K562 (cell line): Measurements from ENCODE around the gene NPAS1. TPM values are rescaled to one million over a fixed set of nuclear protein-coding genes. Genes with fewer than 3 reads are reported as not detected.

ENCODE experiments used
- ATF1 ChIP-seq, 2 experiments: fragments of 450-650 bp in 1 of 2; IDR thresholded peaks; 2 replicates each; pipeline ENCODE4 v1.6.1; 2016; ENCODE audit warnings: missing compliant biosample characterization in 1 of 2, missing genetic modification characterization in 1 of 2
- CBX1 ChIP-seq: sonication (generic); IDR thresholded peaks from 2 replicates; pipeline ENCODE4 v1.6.1; 2016; ENCODE audit warnings: antibody characterized with exemption, low read depth, mild to moderate bottlenecking
- E2F6 ChIP-seq, 2 experiments: IDR thresholded peaks; 2 replicates each; pipeline ENCODE4 v1.6.1; 2011; ENCODE audit warnings: borderline replicate concordance in 1 of 2, control low read depth in 1 of 2, low read depth in 1 of 2, low read length in 1 of 2, mild to moderate bottlenecking in 1 of 2, mixed read lengths in 1 of 2, moderate library complexity in 1 of 2; ENCODE audit not compliant: insufficient read depth in 1 of 2, insufficient read length in 1 of 2, poor library complexity in 1 of 2, severe bottlenecking in 1 of 2; ENCODE audit errors: extremely low read depth in 1 of 2
- FOXO4 ChIP-seq: fragments of 450-650 bp; formaldehyde crosslinking; IDR thresholded peaks from 2 replicates; pipeline ENCODE4 v1.4.0; 2020; ENCODE audit warnings: mild to moderate bottlenecking, moderate library complexity
- MAFG ChIP-seq: fragments of 450-650 bp; conservative IDR thresholded peaks from 2 replicates; pipeline ENCODE4 v1.6.1; 2016; ENCODE audit warnings: missing genetic modification characterization, missing compliant biosample characterization
- POLR2H ChIP-seq: IDR thresholded peaks from 2 replicates; pipeline ENCODE4 v1.6.1; 2016; ENCODE audit warnings: missing genetic modification characterization, low read depth, mild to moderate bottlenecking, control low read depth, missing compliant biosample characterization, moderate library complexity
- RBFOX2 ChIP-seq: fragments of 200-400 bp; formaldehyde crosslinking; IDR thresholded peaks from 2 replicates; pipeline ENCODE4 v1.6.1; 2017; ENCODE audit warnings: low read depth, mild to moderate bottlenecking, low read length, moderate library complexity
- RHOXF2B ChIP-seq: fragments of 250-450 bp; sonication (Bioruptor Pico); conservative IDR thresholded peaks from 2 replicates; pipeline ENCODE4 v1.5.1; 2021
- TBL1XR1 ChIP-seq, 2 experiments: IDR thresholded peaks; 2 replicates each; pipeline ENCODE4 v1.6.1; 2012; ENCODE audit warnings: improper control_type of control experiment in 2 of 2, low read length in 2 of 2, mild to moderate bottlenecking in 1 of 2
- ZNF217 ChIP-seq: sonication (generic); formaldehyde crosslinking; IDR thresholded peaks from 2 replicates; pipeline ENCODE4 v1.8.0; 2022; ENCODE audit warnings: mild to moderate bottlenecking, missing genetic modification reagents
- ZNF512 ChIP-seq: IDR thresholded peaks from 2 replicates; pipeline ENCODE4 v1.6.1; 2016; ENCODE audit warnings: missing genetic modification characterization, missing compliant biosample characterization
- ZNF518B ChIP-seq: fragments of 250-450 bp; sonication (Bioruptor Pico); IDR thresholded peaks from 2 replicates; pipeline ENCODE4 v1.5.0; 2021; ENCODE audit warnings: mild to moderate bottlenecking, moderate library complexity
- polyA plus RNA-seq, 8 experiments: library from polyadenylated mRNA; depleted of rRNA in 4 of 8; stranded (reverse) in 5 of 8; unstranded in 3 of 8; fragments of >200 nt; fragmentation: Nextera tagmentation in 2 of 8; fragmentation: Illumina TruSeq in 1 of 8; extraction: Ambion mirVana in 2 of 8; extraction: Trizol in 1 of 8; gene quantifications; 2 replicates each; pipeline versions ENCODE4 v1.2.1 to v1.2.3, GENCODE V29; 2011 to 2014; ENCODE audit warnings: inconsistent platforms in 1 of 8, missing spikeins in 1 of 8
- total RNA-seq, 7 experiments: library from RNA; depleted of rRNA in 6 of 7; stranded (reverse); fragments of >200 nt in 6 of 7; fragmentation: Illumina TruSeq in 2 of 7; extraction: Trizol in 2 of 7; gene quantifications; 2 replicates each; pipeline versions ENCODE4 v1.2.1 to v1.2.3, GENCODE V29; 2011 to 2021; ENCODE audit warnings: low replicate concordance in 1 of 7
- TF ChIP-seq, protein P1 (sequence below): IDR thresholded peaks from 3 replicates; pipeline ENCODE4 v1.6.1; 2011; ENCODE audit warnings: borderline replicate concordance, mild to moderate bottlenecking; ENCODE audit not compliant: insufficient read length, insufficient read depth

Gene NPAS1
- total and polyA plus RNA-seq, 9 of the 15 experiments (the other 6 are each of a cell fraction or from before 2014, with no cell fraction given), result 0.58 to 5.3 (median 2.0) TPM; not detected in 2

- TF ChIP-seq E2F6 (IDR thresholded peaks at IDR 0.05; ENCODE audit: borderline replicate concordance in 1 of 2, extremely low read depth in 1 of 2, insufficient read depth in 1 of 2, insufficient read length in 1 of 2, low read depth in 1 of 2, low read length in 1 of 2, poor library complexity in 1 of 2, severe bottlenecking in 1 of 2) (peak; percentile 32 to 47), ATF1 (CRISPR knock-in tag; IDR thresholded peaks at IDR 0.05) (no peak), ATF1 (tag; IDR thresholded peaks at IDR 0.05) (peak; percentile 64; the same call in 1 of the 2 replicates), RBFOX2 (peak; percentile 79), ZNF217 (no peak), ZNF518B (CRISPR knock-in tag) (no peak), RHOXF2B (CRISPR knock-in tag) (no peak), MAFG (tag) (no peak), TBL1XR1 (IDR thresholded peaks at IDR 0.05; ENCODE audit: low read length in 2 of 2) (no peak), FOXO4 (no peak), CBX1 (no peak), POLR2H (tag) (no peak; the same call in 1 of the 2 replicates), ZNF512 (no peak)
- TF ChIP-seq, protein P1, sequence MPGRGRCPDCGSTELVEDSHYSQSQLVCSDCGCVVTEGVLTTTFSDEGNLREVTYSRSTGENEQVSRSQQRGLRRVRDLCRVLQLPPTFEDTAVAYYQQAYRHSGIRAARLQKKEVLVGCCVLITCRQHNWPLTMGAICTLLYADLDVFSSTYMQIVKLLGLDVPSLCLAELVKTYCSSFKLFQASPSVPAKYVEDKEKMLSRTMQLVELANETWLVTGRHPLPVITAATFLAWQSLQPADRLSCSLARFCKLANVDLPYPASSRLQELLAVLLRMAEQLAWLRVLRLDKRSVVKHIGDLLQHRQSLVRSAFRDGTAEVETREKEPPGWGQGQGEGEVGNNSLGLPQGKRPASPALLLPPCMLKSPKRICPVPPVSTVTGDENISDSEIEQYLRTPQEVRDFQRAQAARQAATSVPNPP, result no peak
Measured at GRCh38 chr19:47035127-47036096, 15.8 kb downstream of the NPAS1 start (continued).
